IMR-90 (cell line): Measurements from ENCODE around the gene ANP32B. TPM values are rescaled to one million over a fixed set of nuclear protein-coding genes. Genes with fewer than 3 reads are reported as not detected.
"Not testable (repeated sequence)": the region's sequence is repeated elsewhere in the genome, so short reads cannot be mapped to it uniquely, and the experiment has no call there.

Experiments
- ATAC-seq: fragments of 200-7000 bp; cut with Tn5 transposase; 2 replicates; pipeline ENCODE4 v1.9.1; 2020; ENCODE audit warnings: low read depth, mild to moderate bottlenecking, moderate library complexity
- BruUV-seq: library from RNA; stranded (reverse); fragments of 400-500 nt; replicated peaks from 2 replicates; lab custom pipeline; 2021; lab: Mats Ljungman, UMichigan
- CTCF ChIA-PET: fragments of 300-600 bp; formaldehyde crosslinking; extraction: SDS; loops from one replicate; lab custom pipeline; 2021; ENCODE audit warnings: antibody characterized with exemption; lab: Yijun Ruan, JAX
- POLR2A ChIA-PET: fragments of 300-600 bp; sonication (Branson Sonifier 250); formaldehyde crosslinking; loops from one replicate; lab custom pipeline; 2022; ENCODE audit warnings: antibody characterized with exemption; ENCODE audit not compliant: unreplicated experiment; lab: Charles Lee
- DNase-seq: peaks from one replicate; pipeline ENCODE4 v3.0.0; 2013
- H2AFZ ChIP-seq: replicated peaks from 2 replicates; pipeline ENCODE3; 2013; ENCODE audit warnings: low read length, mild to moderate bottlenecking; ENCODE audit not compliant: poor library complexity
- H2AK5ac ChIP-seq: 2 replicates; pipeline ENCODE4 v1.6.1; 2013; ENCODE audit warnings: low read depth, low read length, inconsistent platforms
- H2AK9ac ChIP-seq: replicated peaks from 2 replicates; pipeline ENCODE3; 2013; ENCODE audit warnings: mild to moderate bottlenecking, low read depth, low read length, moderate library complexity; ENCODE audit not compliant: poor library complexity
- H2BK120ac ChIP-seq: 2 replicates; pipeline ENCODE4 v1.6.1; 2013; ENCODE audit warnings: low read depth, low read length, inconsistent platforms
- H2BK15ac ChIP-seq: 3 replicates; pipeline ENCODE4 v1.6.1; 2013; ENCODE audit warnings: low read depth, low read length, inconsistent platforms
- H2BK20ac ChIP-seq: 2 replicates; pipeline ENCODE4 v1.6.1; 2013; ENCODE audit warnings: low read depth, mild to moderate bottlenecking, inconsistent platforms, low read length, moderate library complexity
- H2BK5ac ChIP-seq: 2 replicates; pipeline ENCODE4 v1.6.1; 2013; ENCODE audit warnings: mild to moderate bottlenecking, low read depth, low read length, inconsistent platforms; ENCODE audit not compliant: poor library complexity, severe bottlenecking
- H3K14ac ChIP-seq: replicated peaks from 2 replicates; pipeline ENCODE4 v1.6.1; 2013; ENCODE audit warnings: low read depth, low read length, inconsistent platforms
- H3K18ac ChIP-seq: 2 replicates; pipeline ENCODE4 v1.6.1; 2013; ENCODE audit warnings: low read depth, low read length, control low read depth
- H3K23ac ChIP-seq: 2 replicates; pipeline ENCODE4 v1.6.1; 2013; ENCODE audit warnings: low read depth, low read length, inconsistent platforms
- H3K27ac ChIP-seq: 2 replicates; pipeline ENCODE4 v1.5.1; 2013; ENCODE audit warnings: mild to moderate bottlenecking, control low read depth, low read length; ENCODE audit not compliant: insufficient read depth
- H3K27me3 ChIP-seq: 2 replicates; pipeline ENCODE4 v1.6.1; 2013; ENCODE audit warnings: low read length; ENCODE audit not compliant: control insufficient read depth, insufficient read depth
- H3K36me3 ChIP-seq: 2 replicates; pipeline ENCODE4 v1.6.1; 2013; ENCODE audit warnings: low read length, mixed read lengths; ENCODE audit not compliant: control insufficient read depth, insufficient read depth
- H3K4ac ChIP-seq: 2 replicates; pipeline ENCODE4 v1.6.1; 2013; ENCODE audit warnings: low read depth, low read length, inconsistent platforms
- H3K4me1 ChIP-seq: 2 replicates; pipeline ENCODE4 v1.6.1; 2013; ENCODE audit warnings: low read length, mixed read lengths; ENCODE audit not compliant: control insufficient read depth, insufficient read depth
- H3K4me2 ChIP-seq: 2 replicates; pipeline ENCODE4 v1.6.1; 2013; ENCODE audit warnings: low read depth, mild to moderate bottlenecking, control low read depth, low read length, moderate library complexity
- H3K4me3 ChIP-seq: 2 replicates; pipeline ENCODE4 v1.5.1; 2013; ENCODE audit warnings: low read depth, mild to moderate bottlenecking, control low read depth, low read length, moderate library complexity; ENCODE audit not compliant: insufficient read depth
- H3K56ac ChIP-seq: 2 replicates; pipeline ENCODE4 v1.6.1; 2013; ENCODE audit warnings: low read length, inconsistent platforms; ENCODE audit not compliant: insufficient read depth; ENCODE audit errors: extremely low read depth
- H3K79me1 ChIP-seq, 2 experiments: 2 replicates each; pipeline ENCODE4 v1.6.1; 2013; ENCODE audit warnings: low read length in 2 of 2, inconsistent platforms in 1 of 2, low read depth in 1 of 2
- H3K9ac ChIP-seq: 2 replicates; pipeline ENCODE4 v1.6.1; 2013; ENCODE audit warnings: low read depth, low read length, control low read depth
- H3K9me1 ChIP-seq: 2 replicates; pipeline ENCODE4 v1.6.1; 2013; ENCODE audit warnings: low read length, inconsistent platforms; ENCODE audit not compliant: insufficient read depth
- H3K9me3 ChIP-seq: 2 replicates; pipeline ENCODE4 v1.6.1; 2013; ENCODE audit warnings: low read length; ENCODE audit not compliant: control insufficient read depth, insufficient read depth
- H4K20me1 ChIP-seq: 2 replicates; pipeline ENCODE4 v1.6.1; 2013; ENCODE audit warnings: low read length, inconsistent platforms; ENCODE audit not compliant: insufficient read depth
- H4K5ac ChIP-seq: 2 replicates; pipeline ENCODE4 v1.6.1; 2013; ENCODE audit warnings: mild to moderate bottlenecking, low read depth, low read length, control low read depth
- H4K8ac ChIP-seq, 2 experiments: 2 replicates each; pipeline ENCODE4 v1.6.1; 2013; ENCODE audit warnings: low read depth in 2 of 2, low read length in 2 of 2, control low read depth in 1 of 2, inconsistent platforms in 1 of 2
- H4K91ac ChIP-seq: 2 replicates; pipeline ENCODE4 v1.6.1; 2013; ENCODE audit warnings: low read depth, low read length, inconsistent platforms; ENCODE audit not compliant: insufficient read depth
- MXI1 ChIP-seq: IDR thresholded peaks from 2 replicates; pipeline ENCODE4 v1.6.1; 2012; ENCODE audit warnings: low read depth, mild to moderate bottlenecking, low read length, moderate library complexity, borderline replicate concordance
- NFE2L2 ChIP-seq: fragments of 150-350 bp; IDR thresholded peaks from 2 replicates; pipeline ENCODE4 v1.6.1; 2016; ENCODE audit warnings: low read depth, mild to moderate bottlenecking, low read length
- WGBS, 2 experiments: methylation state at CpG; one replicate each; pipeline versions ENCODE4 v1.1.5 to v1.1.7; 2013; ENCODE audit warnings: missing lambda C conversion rate in 2 of 2; ENCODE audit not compliant: insufficient read length in 1 of 2; ENCODE audit errors: extremely low coverage in 2 of 2; 5-methylcytosine and 5-hydroxymethylcytosine counted together
- dilution Hi-C: fragments of 300-500 bp; cut with HindIII; formaldehyde crosslinking; loops from one replicate; pipeline ENCODE4 v1.14.3; 2018; ENCODE audit warnings: low sequenced_read_pairs; ENCODE audit not compliant: unreplicated experiment
- in situ Hi-C: fragments of 300-500 bp; cut with MboI; formaldehyde crosslinking; loops from 3 replicates; pipeline ENCODE4 v1.14.3; 2019; ENCODE audit warnings: low sequenced_read_pairs, inconsistent platforms, mixed read lengths
- intact Hi-C: fragments of 100-400 bp; cut with micrococcal nuclease; formaldehyde crosslinking; loops from 2 replicates; pipeline ENCODE4 v1.10.0; 2022
- polyA plus RNA-seq, 3 experiments: library from polyadenylated mRNA; depleted of rRNA; stranded (reverse); fragments of >200 nt; gene quantifications; 2 replicates each; pipeline ENCODE4 v1.2.3, GENCODE V29; 2012; ENCODE audit warnings: low replicate concordance in 1 of 3
- total RNA-seq: library from RNA; depleted of rRNA; stranded (reverse); fragments of >200 nt; gene quantifications from 2 replicates; pipeline ENCODE4 v1.2.3, GENCODE V29; 2012

The ANP32B gene
- total and polyA plus RNA-seq, 2 of the 4 experiments (the other 2 are of a cell fraction): 3.9 to 46.8 TPM

DNA sequence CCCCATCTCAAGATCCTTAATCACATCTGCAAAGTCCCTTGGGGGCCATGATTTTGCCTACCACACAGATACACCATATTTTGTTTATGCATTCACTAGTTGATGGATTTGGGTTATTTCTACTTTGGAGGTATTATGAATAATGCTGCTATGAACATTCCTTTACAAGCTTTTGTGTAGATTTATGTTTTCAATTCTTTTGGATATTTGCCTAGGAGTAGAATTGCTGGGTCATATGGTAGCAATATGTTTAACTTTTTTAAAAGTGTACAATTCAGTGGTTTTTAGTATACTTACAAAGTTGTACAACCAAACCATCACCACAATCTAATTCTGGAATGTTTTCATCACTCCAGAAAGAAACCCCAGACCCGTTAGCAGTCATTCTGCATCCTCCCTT, 7.8 kb upstream of the ANP32B start:
- no peak overlapping the region for H3K4ac ChIP-seq
- H4K91ac ChIP-seq: no peak overlapping the region
- no peak overlapping the region for H2BK5ac ChIP-seq
- ChIA-PET CTCF (interaction anchor here (1.1 kb wide), 1 partner anchor 10 kb away, joined by 3 read pairs; no protein-coding TSS in a partner anchor), POLR2A (no interaction called here)
- H3K4me2 ChIP-seq: no peak overlapping the region
- no peak overlapping the region for H3K14ac ChIP-seq
- H2BK20ac ChIP-seq: no peak overlapping the region
- no peaks in the 10 kb centered on the region for H3K79me1 ChIP-seq
- no peak overlapping the region for H3K9ac ChIP-seq
- no peak overlapping the region for H2BK120ac ChIP-seq
- no peak overlapping the region for H2AK9ac ChIP-seq
- H4K8ac ChIP-seq: no peak overlapping the region
- peaks cover 7% of the 10 kb centered on the region for H3K27me3 ChIP-seq
- H3K4me3 ChIP-seq: no peak overlapping the region
- no peak overlapping the region for H2BK15ac ChIP-seq
- no peaks in the 10 kb centered on the region for H3K4me1 ChIP-seq
- H3K9me3 ChIP-seq: 0 out of 2 replicates have a peak, but pooled peaks cover 4% of the 10 kb centered on the region
- intact Hi-C loops: no loop called here
- no peak overlapping the region for H3K56ac ChIP-seq
- BruUV-seq: no TSS peak
- no peak overlapping the region for H3K27ac ChIP-seq
- no peaks in the 10 kb centered on the region for H4K20me1 ChIP-seq
- in situ Hi-C loops: no loop called here
- no peaks in the 10 kb centered on the region for H3K36me3 ChIP-seq
- H4K5ac ChIP-seq: no peak overlapping the region
- dilution Hi-C loops: no loop called here
- no peak for TF ChIP-seq MXI1
- no peak for TF ChIP-seq NFE2L2
- no peak overlapping the region for H3K23ac ChIP-seq
- H2AK5ac ChIP-seq: no peak overlapping the region
- no CpG with 5 or more reads among the region's 1 CpG for WGBS, 2 experiments
- H3K9me1 ChIP-seq: no peaks in the 10 kb centered on the region
- no peak for DNase-seq
- no peak overlapping the region for H2AFZ ChIP-seq
- no peak overlapping the region for H3K18ac ChIP-seq
- ATAC-seq: no peak

GRCh38 chr9:97976633-97977032, 6.5 kb upstream of the ANP32B start:
- H3K9me1 ChIP-seq, H4K8ac ChIP-seq, H2BK120ac ChIP-seq, H2BK5ac ChIP-seq, intact Hi-C loops, dilution Hi-C loops, H3K27ac ChIP-seq, H3K9me3 ChIP-seq, H2AK5ac ChIP-seq, H3K4me3 ChIP-seq, H2BK15ac ChIP-seq, in situ Hi-C loops, H2AFZ ChIP-seq, H3K9ac ChIP-seq, H3K4me1 ChIP-seq, H2AK9ac ChIP-seq, H3K56ac ChIP-seq, H3K79me1 ChIP-seq, DNase-seq, BruUV-seq, H3K27me3 ChIP-seq, H4K20me1 ChIP-seq, H3K23ac ChIP-seq, H4K91ac ChIP-seq, H3K18ac ChIP-seq, CTCF ChIA-PET, H4K5ac ChIP-seq, H3K36me3 ChIP-seq, H2BK20ac ChIP-seq, POLR2A ChIA-PET, H3K4me2 ChIP-seq, H3K4ac ChIP-seq, ATAC-seq, H3K14ac ChIP-seq: not testable (repeated sequence)
- 85% methylated on average over 8 of the region's 10 CpGs; no CpG with 5 or more reads in 1 of the 2 experiments for WGBS, 2 experiments
